Endothelial cell (in vitro differentiated cells): ENCODE measurements around the gene MAP1LC3B. TPM values are rescaled to one million over a fixed set of nuclear protein-coding genes. Genes with fewer than 3 reads are reported as not detected.

Source experiments
- DNase-seq: peaks from one replicate; pipeline ENCODE4 v3.0.0; 2021; ENCODE audit warnings: low spot score
- H3K27ac Mint-ChIP-seq: one replicate; pipeline ENCODE4 v1.8.0; 2021; ENCODE audit warnings: mixed read lengths, inconsistent platforms; ENCODE audit not compliant: unreplicated experiment
- H3K27me3 Mint-ChIP-seq: one replicate; pipeline ENCODE4 v1.8.0; 2021; ENCODE audit warnings: mild to moderate bottlenecking, moderate library complexity, mixed read lengths, inconsistent platforms; ENCODE audit not compliant: unreplicated experiment
- H3K36me3 Mint-ChIP-seq: one replicate; pipeline ENCODE4 v1.8.0; 2021; ENCODE audit warnings: mild to moderate bottlenecking, low read depth, mixed read lengths, inconsistent platforms; ENCODE audit not compliant: unreplicated experiment
- H3K4me1 Mint-ChIP-seq: one replicate; pipeline ENCODE4 v1.8.0; 2021; ENCODE audit warnings: mild to moderate bottlenecking, mixed read lengths, inconsistent platforms; ENCODE audit not compliant: unreplicated experiment
- H3K4me3 Mint-ChIP-seq: one replicate; pipeline ENCODE4 v1.8.0; 2021; ENCODE audit warnings: mild to moderate bottlenecking, mixed read lengths, inconsistent platforms; ENCODE audit not compliant: unreplicated experiment
- H3K9me3 Mint-ChIP-seq: one replicate; pipeline ENCODE4 v1.8.0; 2021; ENCODE audit warnings: mixed read lengths, inconsistent platforms; ENCODE audit not compliant: unreplicated experiment
- CTCF ChIP-seq: fragments of 200-600 bp; sonication (generic); IDR thresholded peaks from one replicate; pipeline ENCODE4 v1.5.0; 2021; ENCODE audit warnings: antibody characterized with exemption; ENCODE audit not compliant: unreplicated experiment
- total RNA-seq: library from RNA; stranded (reverse); fragmentation: NEBNext Ultra II Directional; extraction: Animal tissue kit (Norgen Biotek cat#: 25700); gene quantifications from one replicate; pipeline ENCODE4 v1.2.1, GENCODE V29; 2021; ENCODE audit not compliant: unreplicated experiment

Gene MAP1LC3B
- total RNA-seq, 1 donor from 2014 or later: 71.6 TPM

DNA sequence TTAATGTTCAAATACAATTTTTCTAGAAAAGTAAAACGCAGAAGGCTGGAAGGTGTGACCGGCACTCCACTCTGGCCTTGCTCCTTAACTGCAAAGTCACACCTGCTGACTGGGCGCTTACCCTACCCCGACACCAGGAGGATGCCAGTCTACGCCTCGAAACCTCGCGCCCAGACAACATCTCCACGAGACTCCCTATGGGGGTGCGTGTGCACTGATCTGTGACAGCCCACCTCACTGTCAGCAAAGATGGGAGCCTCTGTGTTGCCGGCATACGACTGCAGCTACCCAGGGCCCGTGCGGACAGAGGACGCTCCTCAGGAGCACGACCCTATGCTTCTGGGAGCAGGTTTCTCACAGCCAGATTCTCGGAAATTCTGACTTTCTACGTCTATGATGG is 26.1 kb downstream of the MAP1LC3B start:
- Mint-ChIP-seq H3K36me3 (peaks cover 38% of the 10 kb centered on the region), H3K27ac (no peak overlapping the region), H3K4me1 (no peaks in the 10 kb centered on the region), H3K9me3 (no peaks in the 10 kb centered on the region), H3K4me3 (no peak overlapping the region), H3K27me3 (peaks cover 3% of the 10 kb centered on the region)
- DNase-seq: no peak
- TF ChIP-seq CTCF: no peak

GRCh38 chr16:87418644-87419043 is 26.5 kb downstream of the MAP1LC3B start:
- H3K4me1 Mint-ChIP-seq: no peaks in the 10 kb centered on the region
- peaks cover 36% of the 10 kb centered on the region for H3K36me3 Mint-ChIP-seq
- no peak for DNase-seq
- no peak for TF ChIP-seq CTCF
- no peak overlapping the region for H3K27ac Mint-ChIP-seq
- no peak overlapping the region for H3K4me3 Mint-ChIP-seq
- peaks cover 3% of the 10 kb centered on the region for H3K27me3 Mint-ChIP-seq
- H3K9me3 Mint-ChIP-seq: no peaks in the 10 kb centered on the region

- no peak for DNase-seq
These were observed 28.2 kb downstream of the MAP1LC3B start for GRCh38 chr16:87420026-87421002.

DNA sequence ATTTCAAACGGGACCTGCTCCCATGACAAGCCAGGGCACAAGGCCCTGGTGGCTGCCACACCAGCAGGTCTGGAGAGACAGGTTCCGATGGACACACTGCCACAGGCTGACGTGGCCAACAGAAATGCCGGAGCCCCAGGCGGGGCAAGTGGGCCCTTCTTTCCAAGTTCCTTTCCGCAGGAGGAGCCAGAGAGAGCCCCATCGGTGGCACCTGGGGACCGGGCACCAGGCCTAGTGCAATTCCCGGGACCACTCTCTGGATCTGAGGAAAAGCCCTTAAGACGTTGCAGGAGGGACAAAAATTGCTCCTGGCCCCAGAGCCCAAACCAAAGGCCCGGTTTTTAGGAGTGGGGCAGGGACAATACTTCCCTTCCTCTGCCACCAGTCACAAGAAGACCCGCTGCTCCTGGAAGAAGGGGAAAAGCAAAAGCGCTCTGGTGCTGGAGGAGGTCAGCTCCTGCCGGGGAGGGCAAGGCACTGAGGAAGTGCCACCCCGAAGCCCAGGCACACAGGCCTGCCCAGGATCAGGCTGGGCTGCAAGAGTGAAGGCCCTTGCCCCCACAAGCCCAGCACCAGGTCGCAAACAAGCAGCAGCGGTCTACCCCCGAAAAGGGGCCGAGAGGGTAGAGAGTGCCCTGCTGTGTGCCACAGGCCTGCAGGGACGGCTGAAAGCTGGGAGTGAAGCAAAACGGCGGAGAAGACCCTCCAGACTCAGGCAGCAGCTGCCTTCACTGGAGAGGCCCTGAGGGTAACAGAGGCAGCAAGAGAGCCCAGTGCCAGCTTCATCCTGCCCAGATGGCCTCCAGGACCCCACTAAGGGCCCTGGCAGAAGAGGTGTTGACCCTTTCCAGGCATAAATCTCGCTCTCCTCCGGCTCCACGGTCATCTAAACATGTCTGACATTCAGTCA is 29.1 kb downstream of the MAP1LC3B start:
- no peak overlapping the region for H3K27ac Mint-ChIP-seq
- peak overlapping the region; percentile 43 for H3K4me3 Mint-ChIP-seq
- no peaks in the 10 kb centered on the region for H3K9me3 Mint-ChIP-seq
- H3K4me1 Mint-ChIP-seq: no peaks in the 10 kb centered on the region
- H3K27me3 Mint-ChIP-seq: peaks cover 5% of the 10 kb centered on the region
- no peak for TF ChIP-seq CTCF
- no peak for DNase-seq
- H3K36me3 Mint-ChIP-seq: peaks cover 42% of the 10 kb centered on the region

More at GRCh38 chr16:87420026-87421002, 28.2 kb downstream of the MAP1LC3B start:
- H3K36me3 Mint-ChIP-seq: peaks cover 44% of the 10 kb centered on the region
- peak; percentile 25 for TF ChIP-seq CTCF
- H3K4me3 Mint-ChIP-seq: no peak overlapping the region
- peaks cover 5% of the 10 kb centered on the region for H3K27me3 Mint-ChIP-seq
- H3K9me3 Mint-ChIP-seq: no peaks in the 10 kb centered on the region
- H3K4me1 Mint-ChIP-seq: no peaks in the 10 kb centered on the region
- H3K27ac Mint-ChIP-seq: no peak overlapping the region
